ENCODE results near the gene PVALEF. TPM values are rescaled to one million over a fixed set of nuclear protein-coding genes. Genes with fewer than 3 reads are reported as not detected.

PVALEF gene
- total RNA-seq, 1 donor from 2014 or later, result not detected

DNA sequence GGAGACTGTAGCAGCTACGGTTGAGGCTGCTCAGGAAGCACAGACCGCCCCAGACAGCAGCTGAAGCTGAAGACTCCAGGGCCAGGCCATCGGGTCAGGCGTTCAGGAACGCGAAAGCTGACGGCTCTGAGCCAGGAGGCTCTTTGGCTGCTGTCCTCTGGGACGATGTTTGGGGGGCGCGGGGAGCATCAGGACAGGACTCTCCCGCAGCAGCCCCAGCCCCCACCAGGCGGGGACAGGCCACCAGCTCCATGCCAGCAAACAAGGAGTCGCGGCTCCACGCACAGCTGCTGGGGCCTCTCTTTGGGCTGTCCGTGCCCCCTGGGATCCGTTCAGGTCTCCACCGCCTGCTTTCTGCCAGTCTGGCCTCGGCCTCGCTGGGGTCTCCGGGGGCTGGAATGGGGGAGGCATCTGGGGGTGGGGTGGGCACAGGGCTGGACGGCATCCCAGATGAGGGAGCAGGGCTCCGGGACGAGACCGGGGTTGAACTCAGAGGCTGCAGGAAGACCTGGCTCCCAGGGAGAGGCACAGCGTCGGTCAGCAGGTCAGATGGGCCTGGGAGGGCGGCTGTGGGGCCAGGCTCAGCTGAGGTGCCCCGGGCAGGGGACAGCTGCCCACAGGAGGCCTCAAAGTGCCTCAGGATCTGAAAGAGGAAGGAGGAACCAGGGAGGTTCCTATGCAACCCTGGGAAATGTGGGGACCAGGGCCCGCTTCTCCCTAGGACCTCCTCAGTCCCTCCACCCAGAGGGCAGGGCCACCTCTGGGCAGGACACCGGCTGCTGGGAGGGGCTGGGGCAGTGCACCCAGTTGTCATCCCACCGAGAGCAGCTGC lies 63.7 kb downstream of the PVALEF start:
- no peaks in the 10 kb centered on the region for H3K4me1 ChIP-seq
- no peak for ATAC-seq
- peaks cover 39% of the 10 kb centered on the region for H3K36me3 ChIP-seq
- no peaks in the 10 kb centered on the region for H3K9me3 ChIP-seq
- no peaks in the 10 kb centered on the region for H3K27me3 ChIP-seq
- H3K4me3 ChIP-seq, result no peak overlapping the region
- DNase-seq, result no peak
- intact Hi-C loops (cut with DNase I), result no loop called here
- H3K27ac ChIP-seq, result no peak overlapping the region
- TF ChIP-seq, protein P1, sequence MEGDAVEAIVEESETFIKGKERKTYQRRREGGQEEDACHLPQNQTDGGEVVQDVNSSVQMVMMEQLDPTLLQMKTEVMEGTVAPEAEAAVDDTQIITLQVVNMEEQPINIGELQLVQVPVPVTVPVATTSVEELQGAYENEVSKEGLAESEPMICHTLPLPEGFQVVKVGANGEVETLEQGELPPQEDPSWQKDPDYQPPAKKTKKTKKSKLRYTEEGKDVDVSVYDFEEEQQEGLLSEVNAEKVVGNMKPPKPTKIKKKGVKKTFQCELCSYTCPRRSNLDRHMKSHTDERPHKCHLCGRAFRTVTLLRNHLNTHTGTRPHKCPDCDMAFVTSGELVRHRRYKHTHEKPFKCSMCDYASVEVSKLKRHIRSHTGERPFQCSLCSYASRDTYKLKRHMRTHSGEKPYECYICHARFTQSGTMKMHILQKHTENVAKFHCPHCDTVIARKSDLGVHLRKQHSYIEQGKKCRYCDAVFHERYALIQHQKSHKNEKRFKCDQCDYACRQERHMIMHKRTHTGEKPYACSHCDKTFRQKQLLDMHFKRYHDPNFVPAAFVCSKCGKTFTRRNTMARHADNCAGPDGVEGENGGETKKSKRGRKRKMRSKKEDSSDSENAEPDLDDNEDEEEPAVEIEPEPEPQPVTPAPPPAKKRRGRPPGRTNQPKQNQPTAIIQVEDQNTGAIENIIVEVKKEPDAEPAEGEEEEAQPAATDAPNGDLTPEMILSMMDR (IDR thresholded peaks at IDR 0.05), result no peak

DNA sequence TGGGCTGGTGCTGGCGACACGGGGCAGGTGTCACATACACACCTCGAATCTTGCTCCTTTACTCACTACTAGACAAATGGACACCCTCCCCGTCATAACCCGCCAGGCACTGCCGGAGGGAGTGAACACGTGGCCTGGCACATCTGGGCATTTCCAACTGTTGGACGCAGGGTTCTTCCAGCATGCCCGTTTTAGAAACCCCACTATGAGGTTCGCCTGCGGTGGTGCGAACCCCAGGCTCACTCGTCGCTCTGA lies 64.3 kb downstream of the PVALEF start:
- no peak for DNase-seq
- no peak overlapping the region for H3K4me3 ChIP-seq
- H3K36me3 ChIP-seq, result peaks cover 39% of the 10 kb centered on the region
- no peak overlapping the region for H3K27ac ChIP-seq
- ATAC-seq, result no peak
- no peaks in the 10 kb centered on the region for H3K4me1 ChIP-seq
- TF ChIP-seq, protein P1 (IDR thresholded peaks at IDR 0.05), result no peak
- no peaks in the 10 kb centered on the region for H3K9me3 ChIP-seq
- intact Hi-C loops (cut with DNase I), result no loop called here
- H3K27me3 ChIP-seq, result no peaks in the 10 kb centered on the region

DNA sequence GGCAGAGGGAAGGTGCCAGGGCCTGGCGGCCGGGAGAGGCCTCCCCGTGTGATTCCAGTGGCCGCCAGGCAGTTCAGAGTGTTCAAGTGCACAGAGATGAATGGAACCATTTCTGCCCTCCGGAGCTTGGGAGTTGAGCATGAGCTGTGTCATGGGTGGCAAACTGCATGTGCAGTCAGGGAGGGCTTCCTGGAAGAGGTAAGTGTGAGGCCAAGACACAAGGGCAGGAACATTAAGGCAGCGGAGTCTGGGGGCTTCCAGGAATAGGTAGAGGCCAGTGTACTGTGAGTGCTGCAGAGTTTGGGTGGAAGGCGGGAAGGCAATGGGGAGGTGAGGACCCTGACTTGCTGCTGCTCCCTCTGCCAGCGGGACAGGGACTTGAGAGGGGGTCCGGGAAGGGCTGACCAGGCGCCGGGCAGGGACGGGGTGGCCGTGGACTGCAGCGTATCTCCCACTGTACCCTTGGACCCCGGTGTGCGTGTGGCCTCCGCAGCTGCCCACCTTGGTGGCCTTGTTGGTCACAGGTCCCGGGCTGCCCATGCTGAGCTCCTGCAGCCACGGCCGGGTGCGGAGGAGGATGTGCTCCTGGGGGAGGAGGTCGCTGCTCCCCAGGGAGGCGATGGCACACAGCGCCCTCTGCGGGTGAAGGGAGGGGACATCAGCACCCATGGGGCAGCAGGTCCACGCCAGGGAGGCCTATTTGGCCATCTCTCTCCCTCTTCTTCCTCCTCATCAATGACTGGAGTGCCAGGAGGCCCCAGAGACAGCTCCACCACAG lies 64.9 kb downstream of the PVALEF start:
- peaks cover 39% of the 10 kb centered on the region for H3K36me3 ChIP-seq
- no peaks in the 10 kb centered on the region for H3K27me3 ChIP-seq
- DNase-seq, result no peak
- intact Hi-C loops (cut with DNase I), result no loop called here
- ATAC-seq, result peak; percentile 4
- H3K27ac ChIP-seq, result no peak overlapping the region
- TF ChIP-seq, protein P1 (IDR thresholded peaks at IDR 0.05), result peak; percentile 22
- no peaks in the 10 kb centered on the region for H3K4me1 ChIP-seq
- H3K4me3 ChIP-seq, result no peak overlapping the region
- H3K9me3 ChIP-seq, result no peaks in the 10 kb centered on the region

DNA sequence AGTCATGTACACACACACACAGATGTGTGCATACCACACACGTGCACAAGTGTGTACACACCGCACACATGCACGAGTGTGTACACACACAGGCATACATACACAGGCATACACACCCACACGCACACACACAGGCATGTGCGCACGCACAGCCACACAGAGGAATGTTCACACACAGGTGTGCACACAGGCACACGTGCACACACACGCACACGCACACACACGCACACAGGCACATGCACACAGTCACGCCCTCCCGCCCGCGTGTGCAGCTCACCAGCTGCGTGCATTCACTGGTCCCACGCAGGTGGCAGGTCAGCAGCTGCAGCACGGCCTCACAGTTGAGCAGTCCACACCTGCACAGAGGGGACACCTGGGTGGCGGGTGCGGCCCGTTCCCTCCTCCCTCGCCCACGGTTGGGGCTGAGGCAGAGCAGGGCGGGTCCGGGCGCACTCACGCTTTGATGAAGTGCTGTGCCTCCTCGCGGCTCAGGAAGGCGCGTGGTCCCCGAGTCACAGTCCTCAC lies 65.9 kb downstream of the PVALEF start:
- H3K36me3 ChIP-seq, result peaks cover 39% of the 10 kb centered on the region
- no peaks in the 10 kb centered on the region for H3K4me1 ChIP-seq
- no peak for DNase-seq
- intact Hi-C loops (cut with DNase I), result no loop called here
- H3K9me3 ChIP-seq, result no peaks in the 10 kb centered on the region
- H3K27ac ChIP-seq, result no peak overlapping the region
- H3K27me3 ChIP-seq, result no peaks in the 10 kb centered on the region
- no peak overlapping the region for H3K4me3 ChIP-seq
- TF ChIP-seq, protein P1 (IDR thresholded peaks at IDR 0.05), result no peak
- no peak for ATAC-seq

DNA sequence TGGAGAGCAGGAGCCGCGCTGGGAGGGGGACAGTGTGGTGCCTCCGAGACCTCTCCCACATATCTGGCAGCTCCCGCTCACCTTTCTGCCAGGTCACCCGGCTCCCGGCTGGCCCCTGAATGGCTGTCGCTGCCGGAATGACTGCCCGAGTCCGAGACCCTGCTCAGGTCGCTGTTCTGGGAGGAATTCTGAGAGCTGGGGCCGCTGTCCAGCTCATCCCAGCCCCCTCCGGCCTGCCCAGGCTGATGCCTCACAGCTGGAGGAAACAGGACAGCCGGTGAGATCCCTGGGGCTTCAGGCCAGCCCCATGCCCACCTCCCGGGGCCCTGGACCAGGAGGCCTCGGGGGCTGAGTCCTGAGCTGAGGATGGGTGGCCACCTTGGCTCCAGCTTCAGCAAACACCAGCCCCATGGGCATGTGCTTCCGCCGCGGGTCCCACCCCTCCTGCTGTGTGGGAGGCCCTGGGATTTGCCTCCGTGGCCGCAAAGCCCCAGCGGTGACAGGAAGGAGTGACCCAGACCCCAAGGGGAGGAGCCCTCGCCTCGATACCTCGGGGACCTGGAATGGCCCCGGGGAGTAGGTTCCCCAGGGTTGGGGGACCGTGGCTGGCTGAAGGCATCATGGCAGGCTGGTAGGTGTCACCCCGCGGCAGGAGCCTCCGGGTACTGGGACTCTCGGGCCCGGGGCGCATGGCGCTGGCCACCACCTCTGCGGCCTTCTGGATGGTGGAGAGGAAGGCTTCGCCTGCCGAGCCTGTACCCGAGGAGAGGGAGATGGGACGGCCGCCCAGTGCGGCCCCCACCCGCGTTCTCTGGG lies 66.7 kb downstream of the PVALEF start:
- TF ChIP-seq, protein P1 (IDR thresholded peaks at IDR 0.05), result no peak
- intact Hi-C loops (cut with DNase I), result no loop called here
- no peaks in the 10 kb centered on the region for H3K27me3 ChIP-seq
- H3K9me3 ChIP-seq, result no peaks in the 10 kb centered on the region
- peaks cover under 1% of the 10 kb centered on the region for H3K4me1 ChIP-seq
- H3K27ac ChIP-seq, result no peak overlapping the region
- H3K4me3 ChIP-seq, result no peak overlapping the region
- ATAC-seq, result no peak
- no peak for DNase-seq
- H3K36me3 ChIP-seq, result peaks cover 39% of the 10 kb centered on the region

Small RNA genes within 50 kb of the gene (microRNA-seq; reads per million reads assigned to microRNA genes)
- not detected for gene MIR1250 (ENCODE audit: borderline microRNAs expressed)
- not detected for gene MIR3065 (ENCODE audit: borderline microRNAs expressed)
- not detected for gene MIR338 (ENCODE audit: borderline microRNAs expressed)
- not detected for gene MIR657 (ENCODE audit: borderline microRNAs expressed)

Other genes starting within 250 kb of the PVALEF start
- 29.9 TPM for gene CHMP6, start 173.7 kb upstream of the PVALEF start, total RNA-seq
- 139 TPM for gene BAIAP2, start 130.4 kb upstream of the PVALEF start, total RNA-seq
- 72.5 TPM for gene AATK, start 714 bp downstream of the PVALEF start, total RNA-seq
- gene CEP131, start 57.5 kb downstream of the PVALEF start, total RNA-seq, result 7.5 TPM
- gene TEPSIN, start 73.5 kb downstream of the PVALEF start, total RNA-seq, result 40.2 TPM
- 32.6 TPM for gene NDUFAF8, start 73.8 kb downstream of the PVALEF start, total RNA-seq
- gene SLC38A10, start 129.8 kb downstream of the PVALEF start, total RNA-seq, result 87.3 TPM
- 23.3 TPM for gene BAHCC1, start 229.9 kb downstream of the PVALEF start, total RNA-seq

All from upper lobe of right lung (tissue), 1 donor.